A549 (cell line): ENCODE results near the gene WDR17. TPM values are rescaled to one million over a fixed set of nuclear protein-coding genes. Genes with fewer than 3 reads are reported as not detected.

Experiments
- ATAC-seq, 2 experiments: fragments of 200-7000 bp in 1 of 2; fragments of >200 bp in 1 of 2; cut with Nextera tagmentation in 1 of 2; cut with Tn5 transposase in 1 of 2; 3 replicates each; pipeline versions ENCODE4 v1.8.0 to v1.9.1; 2018 to 2020; ENCODE audit warnings: mild to moderate bottlenecking in 1 of 2, moderate library complexity in 1 of 2
- CTCF ChIA-PET: fragments of 300-600 bp; sonication (Branson Sonifier 250); formaldehyde crosslinking; extraction: SDS; loops from one replicate; lab custom pipeline; 2021; ENCODE audit warnings: antibody characterized with exemption, inconsistent platforms; lab: Yijun Ruan, JAX
- POLR2A ChIA-PET: fragments of 350-600 bp; formaldehyde crosslinking; extraction: SDS; loops from one replicate; lab custom pipeline; 2021; ENCODE audit warnings: antibody characterized with exemption, inconsistent platforms; lab: Yijun Ruan, JAX
- DNase-seq, 2 experiments: peaks; one replicate each; pipeline versions ENCODE4 v3.0.0 to v3.0.0-alpha.2; 2011 to 2016; ENCODE audit warnings: low read depth in 1 of 2, low spot score in 1 of 2
- FAIRE-seq: peaks from 2 replicates; lab custom pipeline; 2011; peaks lifted over from hg19 to GRCh38; lab: Jason Lieb, UNC
- H3K27ac ChIP-seq, 2 experiments: fragments of >200 bp; sonication (Bioruptor Twin); formaldehyde crosslinking; 3 replicates each; pipeline ENCODE4 v1.5.1; 2016 to 2017
- H3K4me1 ChIP-seq: fragments of >200 bp; sonication (Bioruptor Twin); formaldehyde crosslinking; 3 replicates; pipeline ENCODE4 v1.6.1; 2016
- H3K4me2 ChIP-seq: fragments of >200 bp; sonication (Bioruptor Twin); formaldehyde crosslinking; 3 replicates; pipeline ENCODE4 v1.6.1; 2016
- H3K4me3 ChIP-seq: fragments of >200 bp; sonication (Bioruptor Twin); formaldehyde crosslinking; 3 replicates; pipeline ENCODE4 v1.5.1; 2016
- H3K9me3 ChIP-seq: fragments of >200 bp; sonication (Bioruptor Twin); formaldehyde crosslinking; 3 replicates; pipeline ENCODE4 v1.6.1; 2016
- BHLHE40 ChIP-seq: IDR thresholded peaks from 2 replicates; pipeline ENCODE4 v1.6.1; 2012; ENCODE audit warnings: low read depth, low read length, inconsistent platforms
- CBX8 ChIP-seq: fragments of 200-600 bp; sonication (generic); IDR thresholded peaks from 2 replicates; pipeline ENCODE4 v1.6.1; 2016
- CEBPB ChIP-seq, 2 experiments: fragments of >200 bp in 1 of 2; sonication (Bioruptor Twin) in 1 of 2; formaldehyde crosslinking in 1 of 2; IDR thresholded peaks; 2 replicates each; pipeline ENCODE4 v1.6.1; 2012 to 2016
- CHD2 ChIP-seq: fragments of 150-350 bp; IDR thresholded peaks from 2 replicates; pipeline ENCODE4 v1.6.1; 2014; ENCODE audit warnings: low read length; ENCODE audit not compliant: partially characterized antibody
- E2F6 ChIP-seq: IDR thresholded peaks from 2 replicates; pipeline ENCODE4 v1.6.1; 2012; ENCODE audit warnings: low read depth, borderline replicate concordance
- EHF ChIP-seq: fragments of 250-450 bp; sonication (Bioruptor Pico); IDR thresholded peaks from 2 replicates; pipeline ENCODE4 v1.5.0; 2020; ENCODE audit warnings: mild to moderate bottlenecking
- GATA3 ChIP-seq: IDR thresholded peaks from 2 replicates; pipeline ENCODE4 v1.6.1; 2012; ENCODE audit warnings: borderline replicate concordance
- HDAC2 ChIP-seq: fragments of 200-600 bp; sonication (generic); IDR thresholded peaks from 2 replicates; pipeline ENCODE4 v1.6.1; 2016
- HOXB13 ChIP-seq: fragments of 250-450 bp; sonication (Bioruptor Pico); IDR thresholded peaks from 2 replicates; pipeline ENCODE4 v1.5.0; 2020; ENCODE audit warnings: low read depth, mild to moderate bottlenecking, moderate library complexity
- HOXB5 ChIP-seq: fragments of 250-450 bp; sonication (Bioruptor Pico); IDR thresholded peaks from 2 replicates; pipeline ENCODE4 v1.5.0; 2020; ENCODE audit warnings: mild to moderate bottlenecking, moderate library complexity
- JUNB ChIP-seq: fragments of >200 bp; sonication (Bioruptor Twin); formaldehyde crosslinking; IDR thresholded peaks from 2 replicates; pipeline ENCODE4 v1.6.1; 2016
- KDM1A ChIP-seq: fragments of 200-600 bp; sonication (generic); IDR thresholded peaks from 2 replicates; pipeline ENCODE4 v1.6.1; 2016; ENCODE audit warnings: low read depth, mild to moderate bottlenecking
- MAZ ChIP-seq: fragments of 150-350 bp; IDR thresholded peaks from 2 replicates; pipeline ENCODE4 v1.6.1; 2014; ENCODE audit warnings: antibody characterized with exemption, low read depth, low read length, borderline replicate concordance
- MYC ChIP-seq: IDR thresholded peaks from 2 replicates; pipeline ENCODE4 v1.6.1; 2012; ENCODE audit warnings: mild to moderate bottlenecking, inconsistent platforms, low read length, improper control_type of control experiment, borderline replicate concordance
- PHF8 ChIP-seq: fragments of 200-600 bp; sonication (generic); IDR thresholded peaks from 2 replicates; pipeline ENCODE4 v1.6.1; 2016; ENCODE audit warnings: low read depth, mild to moderate bottlenecking, antibody characterized with exemption, moderate library complexity, borderline replicate concordance
- POLR2A ChIP-seq: IDR thresholded peaks from 2 replicates; pipeline ENCODE4 v1.6.1; 2012; ENCODE audit warnings: mild to moderate bottlenecking, low read length
- POLR2AphosphoS2 ChIP-seq: conservative IDR thresholded peaks from 2 replicates; pipeline ENCODE4 v1.6.1; 2012; ENCODE audit warnings: low read length, improper control_type of control experiment, inconsistent platforms
- RCOR1 ChIP-seq: fragments of 150-350 bp; IDR thresholded peaks from 2 replicates; pipeline ENCODE4 v1.6.1; 2014; ENCODE audit warnings: antibody characterized with exemption, low read length, low read depth
- RFX5 ChIP-seq: fragments of 450-650 bp; IDR thresholded peaks from 2 replicates; pipeline ENCODE4 v1.7.1; 2014; ENCODE audit warnings: antibody characterized with exemption, mild to moderate bottlenecking, moderate library complexity
- SMC3 ChIP-seq: fragments of >200 bp; sonication (Bioruptor Twin); formaldehyde crosslinking; IDR thresholded peaks from 3 replicates; pipeline ENCODE4 v1.6.1; 2018; ENCODE audit warnings: inconsistent platforms
- SREBF2 ChIP-seq: fragments of 450-650 bp; IDR thresholded peaks from 2 replicates; pipeline ENCODE4 v1.6.1; 2014; ENCODE audit warnings: mild to moderate bottlenecking, moderate library complexity
- ZC3H11A ChIP-seq: fragments of 450-650 bp; IDR thresholded peaks from 2 replicates; pipeline ENCODE4 v1.6.1; 2014; ENCODE audit warnings: antibody characterized with exemption, mild to moderate bottlenecking
- ZFP36 ChIP-seq: fragments of 450-650 bp; IDR thresholded peaks from 2 replicates; pipeline ENCODE4 v1.6.1; 2014; ENCODE audit warnings: borderline replicate concordance; ENCODE audit not compliant: partially characterized antibody
- ZNF302 ChIP-seq: fragments of 250-450 bp; sonication (Bioruptor Pico); IDR thresholded peaks from 2 replicates; pipeline ENCODE4 v1.9.0; 2021; ENCODE audit warnings: inconsistent platforms, mild to moderate bottlenecking, moderate library complexity
- WGBS: methylation state at CpG from one replicate; pipeline ENCODE4 v1.1.6; 2017; ENCODE audit errors: missing lambda C conversion rate; 5-methylcytosine and 5-hydroxymethylcytosine counted together
- polyA plus RNA-seq, 4 experiments: library from polyadenylated mRNA; depleted of rRNA in 3 of 4; stranded (reverse); fragments of >200 nt; fragmentation: RNase III in 1 of 4; extraction: RNeasy Plus Mini Kit Qiagen cat#74134 plus additional on column Dnase treatment in 1 of 4; gene quantifications; 2 replicates in 3 of 4; 3 replicates in 1 of 4; pipeline ENCODE4 v1.2.3, GENCODE V29; 2011 to 2017
- TF ChIP-seq, protein P1 (sequence below): fragments of 150-350 bp; IDR thresholded peaks from 2 replicates; pipeline ENCODE4 v1.6.1; 2014; ENCODE audit warnings: low read depth, mild to moderate bottlenecking, low read length
- TF ChIP-seq, protein P2 (sequence below): fragments of 250-450 bp; sonication (Bioruptor Pico); IDR thresholded peaks from 2 replicates; pipeline ENCODE4 v1.5.0; 2020; ENCODE audit warnings: low read depth, mild to moderate bottlenecking, moderate library complexity
- TF ChIP-seq, protein P3 (sequence below): fragments of 450-650 bp; IDR thresholded peaks from 2 replicates; pipeline ENCODE4 v1.6.1; 2014; ENCODE audit warnings: antibody characterized with exemption
- TF ChIP-seq, protein P4 (sequence below): fragments of 250-450 bp; sonication (Bioruptor Pico); IDR thresholded peaks from 2 replicates; pipeline ENCODE4 v1.5.0; 2021; ENCODE audit warnings: mild to moderate bottlenecking, moderate library complexity, borderline replicate concordance
- TF ChIP-seq, protein P5 (sequence below): IDR thresholded peaks from 2 replicates; pipeline ENCODE4 v1.6.1; 2012

WDR17 gene
- polyA plus RNA-seq, 2 of the 4 experiments (the other 2 are of a cell fraction), result 2.1 to 7.5 TPM

DNA sequence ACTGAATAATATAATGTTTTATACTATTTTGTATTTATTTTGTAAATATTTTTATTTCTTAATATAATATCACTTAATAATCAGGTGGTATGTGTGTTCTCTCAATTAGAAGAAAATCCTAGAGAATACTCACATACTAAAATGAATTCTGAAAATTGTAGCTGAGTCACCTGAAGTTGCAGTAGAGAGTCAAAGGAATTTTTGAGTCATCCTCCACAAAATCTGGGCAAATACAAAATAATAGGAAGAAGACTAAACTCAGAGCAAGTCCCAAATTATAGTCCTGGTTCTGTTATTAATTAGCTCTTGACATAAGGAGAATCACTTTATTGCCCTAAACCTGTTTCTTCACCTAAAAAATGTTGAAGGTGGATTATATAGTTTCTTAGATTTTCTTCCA, 72.0 kb downstream of the WDR17 start:
- H3K4me3 ChIP-seq, result no peak overlapping the region
- FAIRE-seq (no peak), ATAC-seq (no peak), DNase-seq (peak in 1 of 2 experiments; percentile 0)
- CTCF ChIA-PET, result no interaction called here
- no peaks in the 10 kb centered on the region for H3K9me3 ChIP-seq
- no peak overlapping the region for H3K27ac ChIP-seq
- 0 out of 3 replicates have a peak overlapping the region, but pooled peaks have one; percentile 0 for H3K4me2 ChIP-seq
- H3K4me1 ChIP-seq, result peaks cover 7% of the 10 kb centered on the region; the same call in 1 of the 3 replicates
- no peak for TF ChIP-seq ZC3H11A
- no peak for TF ChIP-seq POLR2AphosphoS2
- no peak for TF ChIP-seq RFX5
- TF ChIP-seq, protein P1, sequence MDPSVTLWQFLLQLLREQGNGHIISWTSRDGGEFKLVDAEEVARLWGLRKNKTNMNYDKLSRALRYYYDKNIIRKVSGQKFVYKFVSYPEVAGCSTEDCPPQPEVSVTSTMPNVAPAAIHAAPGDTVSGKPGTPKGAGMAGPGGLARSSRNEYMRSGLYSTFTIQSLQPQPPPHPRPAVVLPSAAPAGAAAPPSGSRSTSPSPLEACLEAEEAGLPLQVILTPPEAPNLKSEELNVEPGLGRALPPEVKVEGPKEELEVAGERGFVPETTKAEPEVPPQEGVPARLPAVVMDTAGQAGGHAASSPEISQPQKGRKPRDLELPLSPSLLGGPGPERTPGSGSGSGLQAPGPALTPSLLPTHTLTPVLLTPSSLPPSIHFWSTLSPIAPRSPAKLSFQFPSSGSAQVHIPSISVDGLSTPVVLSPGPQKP, result no peak
- TF ChIP-seq MAZ, result no peak
- no peak for TF ChIP-seq HDAC2
- no peak for TF ChIP-seq SMC3
- TF ChIP-seq ZFP36, result no peak
- no peak for TF ChIP-seq MYC
- no peak for TF ChIP-seq JUNB
- TF ChIP-seq, protein P2, sequence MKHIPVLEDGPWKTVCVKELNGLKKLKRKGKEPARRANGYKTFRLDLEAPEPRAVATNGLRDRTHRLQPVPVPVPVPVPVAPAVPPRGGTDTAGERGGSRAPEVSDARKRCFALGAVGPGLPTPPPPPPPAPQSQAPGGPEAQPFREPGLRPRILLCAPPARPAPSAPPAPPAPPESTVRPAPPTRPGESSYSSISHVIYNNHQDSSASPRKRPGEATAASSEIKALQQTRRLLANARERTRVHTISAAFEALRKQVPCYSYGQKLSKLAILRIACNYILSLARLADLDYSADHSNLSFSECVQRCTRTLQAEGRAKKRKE, result no peak
- TF ChIP-seq HOXB5 (CRISPR knock-in tag), result no peak
- TF ChIP-seq CEBPB (IDR thresholded peaks at IDR 0.05), result no peak
- no peak for TF ChIP-seq ZNF302 (CRISPR knock-in tag)
- TF ChIP-seq PHF8, result no peak
- TF ChIP-seq EHF, result no peak
- TF ChIP-seq, protein P3, sequence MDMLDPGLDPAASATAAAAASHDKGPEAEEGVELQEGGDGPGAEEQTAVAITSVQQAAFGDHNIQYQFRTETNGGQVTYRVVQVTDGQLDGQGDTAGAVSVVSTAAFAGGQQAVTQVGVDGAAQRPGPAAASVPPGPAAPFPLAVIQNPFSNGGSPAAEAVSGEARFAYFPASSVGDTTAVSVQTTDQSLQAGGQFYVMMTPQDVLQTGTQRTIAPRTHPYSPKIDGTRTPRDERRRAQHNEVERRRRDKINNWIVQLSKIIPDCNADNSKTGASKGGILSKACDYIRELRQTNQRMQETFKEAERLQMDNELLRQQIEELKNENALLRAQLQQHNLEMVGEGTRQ, result no peak
- no peak for TF ChIP-seq GATA3
- no peak for TF ChIP-seq CBX8
- no peak for TF ChIP-seq BHLHE40
- POLR2A ChIA-PET, result no interaction called here

- CTCF ChIA-PET, result interaction anchor here (1.3 kb wide), 1 partner anchor 12 kb away, joined by 3 read pairs; no protein-coding TSS in a partner anchor
These were observed 73.9 kb downstream of the WDR17 start for GRCh38 chr4:176139518-176139917.

GRCh38 chr4:176142253-176142652, 76.6 kb downstream of the WDR17 start:
- 69% methylated on average over 2 of the region's 2 CpGs for WGBS
- no peak overlapping the region for H3K4me2 ChIP-seq
- H3K4me1 ChIP-seq, result peaks cover 7% of the 10 kb centered on the region; the same call in 1 of the 3 replicates
- CTCF ChIA-PET, result interaction anchor here (1.1 kb wide), 1 partner anchor 198 kb away, joined by 3 read pairs; no protein-coding TSS in a partner anchor
- H3K4me3 ChIP-seq, result no peak overlapping the region
- ATAC-seq, result no peak
- H3K9me3 ChIP-seq, result no peaks in the 10 kb centered on the region
- H3K27ac ChIP-seq, result no peak overlapping the region
- DNase-seq, result no peak
- no peak for FAIRE-seq
- POLR2A ChIA-PET, result no interaction called here
- TF ChIP-seq E2F6 (no peak), KDM1A (no peak), HOXB13 (CRISPR knock-in tag) (no peak), CBX8 (no peak), PHF8 (no peak)
- TF ChIP-seq, protein P4, sequence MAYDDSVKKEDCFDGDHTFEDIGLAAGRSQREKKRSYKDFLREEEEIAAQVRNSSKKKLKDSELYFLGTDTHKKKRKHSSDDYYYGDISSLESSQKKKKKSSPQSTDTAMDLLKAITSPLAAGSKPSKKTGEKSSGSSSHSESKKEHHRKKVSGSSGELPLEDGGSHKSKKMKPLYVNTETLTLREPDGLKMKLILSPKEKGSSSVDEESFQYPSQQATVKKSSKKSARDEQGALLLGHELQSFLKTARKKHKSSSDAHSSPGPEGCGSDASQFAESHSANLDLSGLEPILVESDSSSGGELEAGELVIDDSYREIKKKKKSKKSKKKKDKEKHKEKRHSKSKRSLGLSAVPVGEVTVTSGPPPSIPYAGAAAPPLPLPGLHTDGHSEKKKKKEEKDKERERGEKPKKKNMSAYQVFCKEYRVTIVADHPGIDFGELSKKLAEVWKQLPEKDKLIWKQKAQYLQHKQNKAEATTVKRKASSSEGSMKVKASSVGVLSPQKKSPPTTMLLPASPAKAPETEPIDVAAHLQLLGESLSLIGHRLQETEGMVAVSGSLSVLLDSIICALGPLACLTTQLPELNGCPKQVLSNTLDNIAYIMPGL (CRISPR knock-in tag), result no peak
- TF ChIP-seq, protein P2, result no peak
- TF ChIP-seq, protein P5, sequence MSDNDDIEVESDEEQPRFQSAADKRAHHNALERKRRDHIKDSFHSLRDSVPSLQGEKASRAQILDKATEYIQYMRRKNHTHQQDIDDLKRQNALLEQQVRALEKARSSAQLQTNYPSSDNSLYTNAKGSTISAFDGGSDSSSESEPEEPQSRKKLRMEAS, result no peak

More at GRCh38 chr4:176139518-176139917, 73.9 kb downstream of the WDR17 start:
- ATAC-seq (no peak), FAIRE-seq (no peak), DNase-seq (no peak)
- peaks cover 7% of the 10 kb centered on the region; the same call in 1 of the 3 replicates for H3K4me1 ChIP-seq
- H3K4me2 ChIP-seq, result no peak overlapping the region
- no peaks in the 10 kb centered on the region for H3K9me3 ChIP-seq
- POLR2A ChIA-PET, result no interaction called here
- no peak overlapping the region for H3K4me3 ChIP-seq
- no peak overlapping the region for H3K27ac ChIP-seq
- TF ChIP-seq POLR2A (no peak), SREBF2 (no peak), CHD2 (no peak), RCOR1 (no peak)
